GM12878 (cell line): Measurements from ENCODE around the gene OSER1. TPM values are rescaled to one million over a fixed set of nuclear protein-coding genes. Genes with fewer than 3 reads are reported as not detected.

Experiments used
- ATAC-seq: fragments of 200-7000 bp; cut with Tn5 transposase; 3 replicates; pipeline ENCODE4 v1.9.1; 2020; ENCODE audit warnings: mild to moderate bottlenecking, moderate library complexity
- BruUV-seq: library from RNA; stranded (reverse); fragments of 400-500 nt; replicated peaks from 2 replicates; lab custom pipeline; 2021; lab: Mats Ljungman, UMichigan
- CTCF ChIA-PET: fragments of 300-600 bp; sonication (Branson Sonifier 250); formaldehyde crosslinking; extraction: SDS; loops from one replicate; lab custom pipeline; 2021; ENCODE audit warnings: inconsistent platforms; lab: Yijun Ruan, JAX
- POLR2A ChIA-PET: fragments of 350-600 bp; formaldehyde crosslinking; extraction: SDS; loops from one replicate; lab custom pipeline; 2021; ENCODE audit warnings: inconsistent platforms; lab: Charles Lee
- RAD21 ChIA-PET: fragments of 300-600 bp; sonication (Branson Sonifier 250); formaldehyde crosslinking; loops from one replicate; lab custom pipeline; 2023; ENCODE audit warnings: antibody characterized with exemption; ENCODE audit not compliant: unreplicated experiment; lab: Charles Lee
- SMC1A ChIA-PET: fragments of 300-600 bp; sonication (Branson Sonifier 250); formaldehyde crosslinking; loops from one replicate; lab custom pipeline; 2023; ENCODE audit not compliant: unreplicated experiment, uncharacterized antibody; lab: Charles Lee
- DNase-seq: peaks from one replicate; pipeline ENCODE4 v3.0.0-alpha.2; 2011; ENCODE audit warnings: low read depth, low spot score
- FAIRE-seq: peaks from 3 replicates; lab custom pipeline; 2011; peaks lifted over from hg19 to GRCh38; lab: Jason Lieb, UNC
- H2AFZ ChIP-seq: 2 replicates; pipeline ENCODE4 v1.6.0; 2011; ENCODE audit warnings: low read depth, low read length, control low read depth; ENCODE audit not compliant: control insufficient read depth
- H3K27ac ChIP-seq: 2 replicates; pipeline ENCODE4 v1.5.1; 2011; ENCODE audit warnings: control low read depth; ENCODE audit not compliant: control insufficient read depth, insufficient read depth
- H3K27me3 ChIP-seq, 2 experiments: replicated peaks in 1 of 2; 2 replicates each; pipeline versions ENCODE4 v1.6.0 to v1.6.1; 2011; ENCODE audit warnings: low read length in 1 of 2; ENCODE audit not compliant: control insufficient read depth in 2 of 2, insufficient read depth in 2 of 2
- H3K36me3 ChIP-seq, 2 experiments: 2 replicates each; pipeline ENCODE4 v1.5.1; 2011; ENCODE audit warnings: low read length in 1 of 2; ENCODE audit not compliant: control insufficient read depth in 2 of 2, insufficient read depth in 2 of 2
- H3K4me1 ChIP-seq: 2 replicates; pipeline ENCODE4 v1.6.1; 2011; ENCODE audit warnings: mild to moderate bottlenecking, low read length, moderate library complexity, mixed read lengths; ENCODE audit not compliant: control insufficient read depth, insufficient read depth
- H3K4me2 ChIP-seq: 2 replicates; pipeline ENCODE4 v1.6.0; 2011; ENCODE audit warnings: control low read depth; ENCODE audit not compliant: control insufficient read depth, insufficient read depth
- H3K4me3 ChIP-seq: fragments of 200-600 bp; sonication (generic); 2 replicates; pipeline ENCODE4 v1.5.1; 2016
- H3K79me2 ChIP-seq: 2 replicates; pipeline ENCODE4 v1.6.0; 2011; ENCODE audit warnings: low read length; ENCODE audit not compliant: control insufficient read depth, insufficient read depth
- H3K9ac ChIP-seq: 2 replicates; pipeline ENCODE4 v1.8.0; 2011; ENCODE audit warnings: low read length, control low read depth, mixed read lengths; ENCODE audit not compliant: control insufficient read depth, insufficient read depth
- H3K9me3 ChIP-seq: replicated peaks from 3 replicates; pipeline ENCODE4 v1.5.1; 2011; ENCODE audit warnings: mild to moderate bottlenecking, low read length; ENCODE audit not compliant: control insufficient read depth, insufficient read depth
- H4K20me1 ChIP-seq: 2 replicates; pipeline ENCODE4 v1.6.0; 2011; ENCODE audit not compliant: control insufficient read depth, insufficient read depth
- CBFB ChIP-seq: IDR thresholded peaks from 2 replicates; pipeline ENCODE4 v1.6.1; 2016; ENCODE audit warnings: antibody characterized with exemption, low read depth
- DPF2 ChIP-seq: fragments of 450-650 bp; IDR thresholded peaks from 2 replicates; pipeline ENCODE4 v1.6.1; 2017; ENCODE audit warnings: mild to moderate bottlenecking
- NRF1 ChIP-seq: conservative IDR thresholded peaks from 2 replicates; pipeline ENCODE4 v1.6.1; 2011; ENCODE audit warnings: mild to moderate bottlenecking, low read depth, low read length, improper control_type of control experiment
- RUNX3 ChIP-seq: IDR thresholded peaks from 2 replicates; pipeline ENCODE4 v1.6.1; 2012; ENCODE audit warnings: low read length, inconsistent platforms
- SIN3A ChIP-seq: IDR thresholded peaks from 2 replicates; pipeline ENCODE4 v1.6.1; 2012; ENCODE audit warnings: low read depth, low read length, improper control_type of control experiment
- SUPT20H ChIP-seq: IDR thresholded peaks from 2 replicates; pipeline ENCODE4 v1.6.1; 2011; ENCODE audit warnings: low read depth, mild to moderate bottlenecking, low read length, moderate library complexity, borderline replicate concordance; ENCODE audit not compliant: control insufficient read depth
- TARDBP ChIP-seq: IDR thresholded peaks from 2 replicates; pipeline ENCODE4 v1.6.1; 2016; ENCODE audit warnings: borderline replicate concordance
- TCF3 ChIP-seq: IDR thresholded peaks from 2 replicates; pipeline ENCODE4 v1.6.1; 2012; ENCODE audit warnings: low read depth, mild to moderate bottlenecking, low read length, borderline replicate concordance; ENCODE audit not compliant: insufficient read depth
- YBX1 ChIP-seq: fragments of 450-650 bp; IDR thresholded peaks from 2 replicates; pipeline ENCODE4 v1.6.1; 2016; ENCODE audit warnings: antibody characterized with exemption
- ZNF384 ChIP-seq: IDR thresholded peaks from 2 replicates; pipeline ENCODE4 v1.6.1; 2012; ENCODE audit warnings: low read depth, mild to moderate bottlenecking, low read length, improper control_type of control experiment, borderline replicate concordance
- WGBS: methylation state at CpG from one replicate; pipeline ENCODE4 v1.1.6; 2016; ENCODE audit warnings: low lambda C conversion rate; ENCODE audit not compliant: insufficient replicate concordance, insufficient coverage; ENCODE audit errors: missing lambda C conversion rate; 5-methylcytosine and 5-hydroxymethylcytosine counted together
- in situ Hi-C: fragments of 300-500 bp; cut with MboI; formaldehyde crosslinking; loops from 9 replicates; pipeline ENCODE4 v1.14.3; 2018; ENCODE audit warnings: mixed read lengths
- intact Hi-C: fragments of 100-400 bp; cut with micrococcal nuclease; formaldehyde crosslinking; loops from one replicate; pipeline ENCODE4 v1.14.2; 2022; ENCODE audit not compliant: unreplicated experiment
- polyA plus RNA-seq, 11 experiments: library from polyadenylated mRNA; depleted of rRNA in 4 of 11; unstranded in 6 of 11; stranded (reverse) in 5 of 11; fragments of >200 nt; fragmentation: Nextera tagmentation in 4 of 11; fragmentation: Illumina TruSeq in 1 of 11; extraction: Ambion mirVana in 4 of 11; extraction: Trizol in 1 of 11; gene quantifications; 1 replicate in 1 of 11; 2 replicates in 10 of 11; pipeline versions ENCODE4 v1.2.1 to v1.2.3, GENCODE V29; 2011 to 2016; ENCODE audit warnings: inconsistent platforms in 2 of 11, missing spikeins in 2 of 11, low read depth in 1 of 11
- total RNA-seq, 4 experiments: library from RNA; depleted of rRNA in 3 of 4; stranded (reverse); fragments of >200 nt in 3 of 4; fragmentation: Illumina TruSeq in 1 of 4; extraction: Trizol in 1 of 4; gene quantifications; 2 replicates each; pipeline versions ENCODE4 v1.2.1 to v1.2.3, GENCODE V29; 2013 to 2021
- TF ChIP-seq, protein P1 (sequence below): fragments of 450-650 bp; formaldehyde crosslinking; IDR thresholded peaks from 2 replicates; pipeline ENCODE4 v1.4.0; 2020; ENCODE audit warnings: mild to moderate bottlenecking, moderate library complexity

OSER1 gene
- total and polyA plus RNA-seq, 10 of the 15 experiments (the other 5 are each of a cell fraction or from before 2014, with no cell fraction given): 19.3 to 63.8 (median 28.4) TPM

DNA sequence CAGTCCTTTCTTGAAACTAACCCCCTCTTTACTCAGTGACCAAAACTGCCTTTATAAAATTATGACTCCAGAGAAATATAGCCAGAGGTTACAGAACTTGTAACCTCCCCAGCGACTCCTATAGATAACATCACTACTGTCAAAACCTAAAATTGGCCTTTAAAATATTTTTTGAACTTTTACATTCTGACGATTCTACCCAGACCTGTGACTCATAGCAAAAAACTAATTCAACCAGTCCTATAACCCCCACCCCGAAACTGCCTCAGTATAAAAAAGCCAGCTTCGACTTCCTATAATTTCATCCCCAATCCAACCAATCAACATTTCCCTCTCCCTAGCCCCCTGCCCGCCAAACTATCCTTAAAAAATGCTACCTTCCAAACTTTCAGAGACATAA is 37.5 kb downstream of the OSER1 start:
- TF ChIP-seq YBX1: no peak
- RAD21 ChIA-PET: interaction anchor here (0.6 to 1.0 kb wide), 2 partner anchors 16 to 211 kb away, joined by 3 read pairs; no protein-coding TSS in a partner anchor
- Histone ChIP-seq H4K20me1 (no peaks in the 10 kb centered on the region), H2AFZ (no peak overlapping the region), H3K9me3 (no peaks in the 10 kb centered on the region), H3K9ac (no peak overlapping the region), H3K4me1 (no peaks in the 10 kb centered on the region), H3K27ac (no peak overlapping the region), H3K4me3 (no peak overlapping the region), H3K27me3 (peaks cover 0 to 3% of the 10 kb centered on the region in 2 experiments; a peak in 1 of 4 replicates), H3K36me3 (no peaks in the 10 kb centered on the region), H3K4me2 (no peak overlapping the region), H3K79me2 (no peaks in the 10 kb centered on the region)
- no peak for FAIRE-seq
- in situ Hi-C loops (no loop called here), intact Hi-C loops (loop anchor here (10.0 kb wide), 1 partner anchor 638 kb away; no protein-coding TSS in a partner anchor)
- SMC1A ChIA-PET: interaction anchor here (0.9 to 1.4 kb wide), 2 partner anchors 10 to 17 kb away, joined by 3 read pairs; no protein-coding TSS in a partner anchor
- WGBS: 15% methylated on average over 5 of the region's 5 CpGs
- ATAC-seq: no peak
- BruUV-seq: no TSS peak
- CTCF ChIA-PET: interaction anchor here (1.1 to 4.7 kb wide), 4 partner anchors 12 to 56 kb away, joined by 4 to 17 read pairs (median 5); no protein-coding TSS in a partner anchor
- POLR2A ChIA-PET: no interaction called here
- no peak for DNase-seq

DNA sequence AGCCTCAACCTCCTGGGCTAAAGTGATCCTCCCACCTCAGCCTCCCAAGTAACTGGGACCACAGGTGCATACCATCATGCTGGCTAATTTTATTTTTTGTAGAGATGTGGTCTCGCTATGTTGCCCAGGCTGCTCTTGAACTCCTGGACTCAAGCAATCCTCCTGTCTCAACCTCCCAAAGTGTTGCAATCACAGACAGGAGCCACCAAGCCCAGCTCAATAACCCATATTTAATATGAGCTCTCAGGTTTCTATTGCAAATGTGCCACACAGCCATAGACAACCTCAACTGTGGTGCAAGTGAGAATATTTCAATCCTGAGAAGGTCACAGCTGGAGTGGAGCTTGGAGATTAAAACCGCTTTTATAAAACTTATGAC is 38.0 kb downstream of the OSER1 start:
- Histone ChIP-seq H3K9me3 (no peaks in the 10 kb centered on the region), H2AFZ (no peak overlapping the region), H3K27ac (no peak overlapping the region), H4K20me1 (no peaks in the 10 kb centered on the region), H3K36me3 (no peaks in the 10 kb centered on the region), H3K4me1 (no peaks in the 10 kb centered on the region), H3K79me2 (no peaks in the 10 kb centered on the region), H3K4me3 (no peak overlapping the region), H3K27me3 (peaks cover 0 to 3% of the 10 kb centered on the region in 2 experiments; a peak in 1 of 4 replicates), H3K4me2 (no peak overlapping the region), H3K9ac (no peak overlapping the region)
- FAIRE-seq (no peak), DNase-seq (no peak), ATAC-seq (no peak)
- in situ Hi-C loops: no loop called here
- RAD21 ChIA-PET: interaction anchor here (0.6 to 1.0 kb wide), 2 partner anchors 16 to 212 kb away, joined by 3 read pairs; no protein-coding TSS in a partner anchor
- BruUV-seq: no TSS peak
- CTCF ChIA-PET: interaction anchor here (1.1 to 4.7 kb wide), 4 partner anchors 11 to 55 kb away, joined by 4 to 17 read pairs (median 5); no protein-coding TSS in a partner anchor
- POLR2A ChIA-PET: no interaction called here
- SMC1A ChIA-PET: interaction anchor here (0.9 to 1.9 kb wide), 2 partner anchors 10 to 17 kb away, joined by 3 to 5 read pairs; no protein-coding TSS in a partner anchor
- TF ChIP-seq SIN3A (no peak), DPF2 (no peak), RUNX3 (no peak), TCF3 (no peak), SUPT20H (no peak), ZNF384 (no peak), NRF1 (no peak), TARDBP (no peak), CBFB (no peak)
- TF ChIP-seq, protein P1, sequence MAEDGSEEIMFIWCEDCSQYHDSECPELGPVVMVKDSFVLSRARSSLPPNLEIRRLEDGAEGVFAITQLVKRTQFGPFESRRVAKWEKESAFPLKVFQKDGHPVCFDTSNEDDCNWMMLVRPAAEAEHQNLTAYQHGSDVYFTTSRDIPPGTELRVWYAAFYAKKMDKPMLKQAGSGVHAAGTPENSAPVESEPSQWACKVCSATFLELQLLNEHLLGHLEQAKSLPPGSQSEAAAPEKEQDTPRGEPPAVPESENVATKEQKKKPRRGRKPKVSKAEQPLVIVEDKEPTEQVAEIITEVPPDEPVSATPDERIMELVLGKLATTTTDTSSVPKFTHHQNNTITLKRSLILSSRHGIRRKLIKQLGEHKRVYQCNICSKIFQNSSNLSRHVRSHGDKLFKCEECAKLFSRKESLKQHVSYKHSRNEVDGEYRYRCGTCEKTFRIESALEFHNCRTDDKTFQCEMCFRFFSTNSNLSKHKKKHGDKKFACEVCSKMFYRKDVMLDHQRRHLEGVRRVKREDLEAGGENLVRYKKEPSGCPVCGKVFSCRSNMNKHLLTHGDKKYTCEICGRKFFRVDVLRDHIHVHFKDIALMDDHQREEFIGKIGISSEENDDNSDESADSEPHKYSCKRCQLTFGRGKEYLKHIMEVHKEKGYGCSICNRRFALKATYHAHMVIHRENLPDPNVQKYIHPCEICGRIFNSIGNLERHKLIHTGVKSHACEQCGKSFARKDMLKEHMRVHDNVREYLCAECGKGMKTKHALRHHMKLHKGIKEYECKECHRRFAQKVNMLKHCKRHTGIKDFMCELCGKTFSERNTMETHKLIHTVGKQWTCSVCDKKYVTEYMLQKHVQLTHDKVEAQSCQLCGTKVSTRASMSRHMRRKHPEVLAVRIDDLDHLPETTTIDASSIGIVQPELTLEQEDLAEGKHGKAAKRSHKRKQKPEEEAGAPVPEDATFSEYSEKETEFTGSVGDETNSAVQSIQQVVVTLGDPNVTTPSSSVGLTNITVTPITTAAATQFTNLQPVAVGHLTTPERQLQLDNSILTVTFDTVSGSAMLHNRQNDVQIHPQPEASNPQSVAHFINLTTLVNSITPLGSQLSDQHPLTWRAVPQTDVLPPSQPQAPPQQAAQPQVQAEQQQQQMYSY (CRISPR knock-in tag): no peak
- WGBS: 35% methylated on average over 2 of the region's 2 CpGs
- intact Hi-C loops: loop anchor here (10.0 kb wide), 1 partner anchor 638 kb away; no protein-coding TSS in a partner anchor
